HG03520 (cell line): ENCODE results near the gene ZNF546.
"Not testable (repeated sequence)": the region's sequence is repeated elsewhere in the genome, so short reads cannot be mapped to it uniquely, and the experiment has no call there.

Experiments
- ATAC-seq: cut with Tn5 transposase; IDR thresholded peaks from one replicate; pipeline ENCODE4 v1.9.1; 2021; ENCODE audit warnings: mild to moderate bottlenecking, moderate library complexity; ENCODE audit not compliant: unreplicated experiment

The ZNF546 gene

DNA sequence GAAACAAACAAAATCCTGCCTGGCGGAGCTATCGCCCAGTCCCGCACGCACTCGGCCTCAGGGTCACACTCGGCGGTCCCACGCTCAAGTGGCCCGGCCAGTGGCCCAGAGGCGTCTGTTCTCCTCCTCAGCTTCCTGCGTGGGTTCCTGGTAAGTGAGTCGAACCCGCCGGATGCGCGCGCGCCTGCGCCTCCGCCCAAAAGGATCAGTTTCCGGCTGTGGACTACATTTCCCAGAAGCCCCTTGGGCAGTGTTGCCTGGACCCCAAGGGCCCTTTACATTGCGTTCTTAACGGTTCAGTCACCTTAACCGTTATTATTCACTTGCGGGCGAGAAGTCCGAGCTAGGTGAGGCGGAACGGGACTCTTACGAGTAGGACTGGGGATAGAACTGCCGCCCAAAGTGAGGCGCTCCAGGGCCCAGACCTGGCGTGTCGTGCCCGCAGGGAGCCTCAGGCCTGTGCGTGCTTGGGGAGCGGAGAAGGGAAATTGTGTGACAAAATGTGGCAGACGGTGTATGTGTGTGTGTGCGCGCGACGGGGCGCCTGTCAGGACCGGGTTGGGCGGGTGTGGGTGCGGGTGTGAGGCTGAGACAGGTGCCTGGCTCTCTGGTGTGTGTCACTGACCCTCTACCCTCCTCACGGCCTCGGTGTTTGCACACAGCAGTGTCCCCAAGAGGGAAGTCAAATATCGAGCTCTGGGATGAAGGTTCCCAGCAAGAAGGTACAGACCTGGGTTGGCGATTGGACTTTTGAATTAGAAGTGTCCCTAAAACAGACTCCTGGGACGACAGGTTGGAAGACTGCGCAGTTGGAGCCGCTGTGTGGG, at the start of gene ZNF546:
Gene ZNF546, plus strand, starts transcription at position 250 of the 827 bp plus-strand sequence. CDS start 1,267 bp downstream, outside the sequence.
- peak; percentile 62 for ATAC-seq

GRCh38 chr19:39949026-39949747, 47.7 kb upstream of the ZNF546 start:
- ATAC-seq, result no peak

- ATAC-seq, result no peak
Measured at GRCh38 chr19:39951065-39951650, 45.7 kb upstream of the ZNF546 start.

GRCh38 chr19:39951686-39952085, 45.2 kb upstream of the ZNF546 start:
- no peak for ATAC-seq

DNA sequence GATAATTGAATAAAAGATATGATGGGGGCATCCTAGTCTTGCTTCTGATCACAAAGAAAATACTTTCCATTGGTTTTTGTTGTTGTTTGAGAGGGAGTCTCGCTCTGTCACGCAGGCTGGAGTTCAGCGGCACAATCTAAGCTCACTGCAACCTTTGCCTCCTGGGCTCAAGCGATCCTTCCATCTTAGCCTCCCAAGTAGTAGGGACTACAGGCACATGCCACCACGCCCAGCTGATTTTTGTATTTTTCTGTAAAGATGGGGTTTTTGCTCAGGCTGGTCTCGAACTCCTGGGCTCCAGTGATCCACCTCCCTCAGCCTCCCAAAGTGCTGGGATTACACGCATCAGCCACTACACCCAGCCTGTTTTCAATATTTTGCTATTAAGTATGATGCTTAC, 42.9 kb upstream of the ZNF546 start:
- no peak for ATAC-seq

DNA sequence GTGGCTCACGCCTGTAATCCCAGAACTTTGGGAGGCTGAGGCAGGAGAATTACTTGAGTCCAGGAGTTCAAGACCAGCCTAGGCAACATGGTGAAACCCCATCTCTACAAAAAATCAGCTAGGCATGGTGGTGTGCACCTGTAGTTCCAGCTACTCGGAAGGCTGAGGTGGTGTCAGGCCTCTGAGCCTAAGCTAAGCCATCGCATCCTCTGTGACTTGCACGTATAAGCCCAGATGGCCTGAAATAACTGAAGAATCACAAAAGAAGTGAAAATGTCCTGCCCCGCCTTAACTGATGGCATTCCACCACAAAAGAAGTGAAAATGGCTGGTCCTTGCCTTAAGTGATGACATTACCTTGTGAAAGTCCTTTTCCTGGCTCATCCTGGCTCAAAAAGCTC, 39.0 kb upstream of the ZNF546 start:
- ATAC-seq, result not testable (repeated sequence)

DNA sequence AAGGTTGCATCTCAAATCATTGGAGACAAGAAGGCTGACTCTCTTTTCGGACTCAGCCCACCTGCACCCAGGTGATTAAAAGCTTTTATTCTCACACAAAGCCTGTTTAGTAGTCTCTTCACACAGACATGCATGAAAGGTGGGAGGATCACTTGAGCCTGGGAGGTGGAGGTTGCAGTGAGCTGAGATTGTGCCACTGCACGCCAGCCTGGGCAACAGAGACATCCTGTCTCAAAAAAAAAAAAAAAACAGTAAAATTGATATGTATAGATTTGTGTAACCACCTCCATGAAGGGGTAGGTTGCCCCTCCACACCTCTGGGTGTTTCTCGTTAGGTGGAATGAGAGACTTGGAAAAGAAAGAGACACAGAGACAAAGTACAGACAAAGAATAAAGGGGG, 37.9 kb upstream of the ZNF546 start:
- not testable (repeated sequence) for ATAC-seq

GRCh38 chr19:39959407-39959806, 37.5 kb upstream of the ZNF546 start:
- not testable (repeated sequence) for ATAC-seq

DNA sequence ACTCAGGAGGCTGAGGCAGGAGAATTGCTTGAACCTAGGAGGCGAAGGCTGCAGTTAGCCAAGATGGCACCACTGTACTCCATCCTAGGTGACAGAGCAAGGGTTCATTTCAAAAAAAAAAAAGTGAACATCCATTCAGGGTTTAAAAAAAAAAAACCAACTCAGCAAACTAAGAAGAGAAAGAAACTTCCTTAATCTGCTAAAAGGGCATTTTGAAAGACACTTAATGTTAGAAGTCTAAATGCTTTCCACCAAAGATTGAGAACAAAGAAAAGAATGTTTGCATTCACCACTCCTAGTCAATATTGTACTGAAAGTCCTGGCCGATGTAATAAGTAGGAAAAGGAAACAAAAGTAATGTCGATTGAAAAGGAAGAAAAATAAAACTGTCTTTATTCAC, 33.0 kb upstream of the ZNF546 start:
- ATAC-seq, result no peak

DNA sequence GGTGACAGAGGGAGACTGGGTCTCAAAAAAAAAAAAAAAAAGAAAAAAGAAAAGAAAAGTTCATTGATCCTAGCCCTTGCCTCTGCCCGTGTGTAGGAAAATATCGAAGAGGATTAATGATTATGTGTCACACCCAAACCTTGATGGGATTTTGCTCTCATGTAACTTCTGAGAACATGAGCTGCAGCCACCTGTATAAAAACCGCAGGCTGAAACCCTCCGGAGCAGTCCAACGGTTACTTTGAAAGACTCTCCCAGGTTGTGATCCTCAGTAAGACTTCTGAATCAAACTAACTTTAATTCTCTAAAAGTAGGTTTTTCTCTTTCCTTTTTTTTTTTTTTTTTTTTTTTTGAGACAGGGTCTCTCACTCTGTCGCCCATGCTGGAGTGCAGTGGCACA, 30.2 kb upstream of the ZNF546 start:
- ATAC-seq, result no peak

DNA sequence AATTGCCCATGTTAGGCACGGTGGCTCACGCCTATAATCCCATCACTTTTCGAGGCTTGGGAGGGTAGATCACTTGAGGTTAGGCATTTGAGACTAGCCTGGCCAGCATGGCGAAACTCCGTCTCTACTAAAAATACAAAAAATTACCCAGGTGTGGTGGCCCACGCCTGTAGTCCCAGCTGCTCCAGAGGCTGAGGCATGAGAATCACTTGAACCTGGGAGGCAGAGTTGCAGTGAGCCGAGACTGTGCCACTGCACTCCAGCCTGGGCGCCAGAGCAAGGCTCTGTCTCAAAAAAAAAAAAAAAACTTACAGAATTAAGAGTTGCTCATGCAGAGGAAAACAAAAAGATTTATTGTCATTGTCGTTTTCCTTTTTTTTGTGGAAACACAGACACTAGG, 29.3 kb upstream of the ZNF546 start:
- ATAC-seq, result no peak

DNA sequence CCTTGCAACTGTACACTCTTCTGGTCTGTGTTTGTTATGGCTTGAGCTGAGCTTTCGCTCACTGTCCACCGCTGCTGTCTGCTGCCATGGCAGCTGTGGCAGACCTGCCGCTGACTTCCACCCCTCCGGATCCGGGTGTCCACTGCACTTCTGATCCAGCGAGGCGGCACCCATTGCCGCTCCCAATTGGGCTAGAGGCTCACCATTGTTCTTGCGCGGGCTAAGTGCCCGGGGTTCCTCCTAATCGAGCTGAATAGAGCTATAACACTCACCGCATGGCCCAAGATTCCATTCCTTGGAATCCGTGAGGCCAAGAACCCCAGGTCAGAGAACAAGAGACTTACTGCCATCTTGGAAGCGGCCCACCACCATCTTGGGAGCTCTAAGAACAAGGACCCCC, 28.1 kb upstream of the ZNF546 start:
- ATAC-seq, result no peak

DNA sequence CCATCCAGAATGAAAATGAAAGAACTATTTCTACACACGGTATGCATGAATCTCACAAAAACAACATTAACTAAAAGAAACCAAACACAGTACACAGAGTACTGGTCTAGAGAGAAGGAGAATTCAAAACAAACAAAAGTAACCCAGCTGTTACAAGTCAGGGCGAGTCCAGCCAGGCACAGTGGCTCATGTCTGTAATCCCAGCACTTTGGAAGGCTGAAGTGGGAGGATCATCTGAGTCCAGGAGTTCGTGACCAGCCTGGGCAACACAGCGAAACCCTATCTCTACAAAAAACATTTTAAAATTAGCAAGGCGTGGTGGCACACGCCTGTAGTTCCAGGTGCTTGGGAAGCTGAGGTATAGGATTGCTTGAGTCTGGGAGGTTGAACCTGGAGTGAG, 27.6 kb upstream of the ZNF546 start:
- no peak for ATAC-seq

DNA sequence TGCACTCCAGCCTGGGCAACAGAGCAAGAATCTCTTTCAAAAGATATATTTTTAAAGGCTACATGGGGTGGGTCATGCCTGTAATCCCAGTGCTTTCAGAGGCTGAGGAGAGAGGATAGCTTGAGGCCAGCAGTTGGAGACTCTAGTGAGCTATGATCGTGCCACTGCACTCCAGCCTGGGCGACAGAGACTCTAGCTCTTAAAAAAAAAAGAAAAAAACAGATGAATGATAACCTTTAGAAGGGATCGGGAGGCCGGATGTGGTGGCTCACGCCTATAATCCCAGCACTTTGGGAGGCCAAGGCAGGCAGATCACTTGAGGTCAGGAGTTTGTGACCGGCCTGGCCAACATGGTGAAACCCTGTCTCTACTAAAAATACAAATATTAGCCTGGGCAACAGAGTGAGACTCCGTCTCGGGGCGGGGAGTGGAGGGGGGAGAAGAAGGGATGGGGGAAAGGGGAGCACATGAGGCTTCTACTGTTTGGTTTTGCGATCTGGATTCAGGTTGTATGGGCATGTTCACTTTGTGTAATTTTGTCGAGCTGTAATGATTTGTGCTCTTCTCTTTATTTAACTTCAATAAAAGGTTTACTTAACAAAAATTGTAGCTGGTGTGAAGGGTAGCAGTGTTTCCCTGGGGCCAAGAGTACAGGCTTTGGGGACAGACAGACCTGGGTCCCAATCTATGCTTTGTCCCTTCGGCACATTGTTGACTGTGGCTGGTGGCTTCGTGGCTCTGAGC, 27.0 kb upstream of the ZNF546 start:
- ATAC-seq, result no peak

GRCh38 chr19:39970425-39970674, 26.5 kb upstream of the ZNF546 start:
- ATAC-seq, result peak; percentile 10

GRCh38 chr19:39970675-39971379, 26.0 kb upstream of the ZNF546 start, which contains the start of gene PSMC4:
Gene PSMC4, plus strand, starts transcription at chr19:39971165. Its CDS starts 38 bp downstream, at chr19:39971203.
- peak; percentile 96 for ATAC-seq

DNA sequence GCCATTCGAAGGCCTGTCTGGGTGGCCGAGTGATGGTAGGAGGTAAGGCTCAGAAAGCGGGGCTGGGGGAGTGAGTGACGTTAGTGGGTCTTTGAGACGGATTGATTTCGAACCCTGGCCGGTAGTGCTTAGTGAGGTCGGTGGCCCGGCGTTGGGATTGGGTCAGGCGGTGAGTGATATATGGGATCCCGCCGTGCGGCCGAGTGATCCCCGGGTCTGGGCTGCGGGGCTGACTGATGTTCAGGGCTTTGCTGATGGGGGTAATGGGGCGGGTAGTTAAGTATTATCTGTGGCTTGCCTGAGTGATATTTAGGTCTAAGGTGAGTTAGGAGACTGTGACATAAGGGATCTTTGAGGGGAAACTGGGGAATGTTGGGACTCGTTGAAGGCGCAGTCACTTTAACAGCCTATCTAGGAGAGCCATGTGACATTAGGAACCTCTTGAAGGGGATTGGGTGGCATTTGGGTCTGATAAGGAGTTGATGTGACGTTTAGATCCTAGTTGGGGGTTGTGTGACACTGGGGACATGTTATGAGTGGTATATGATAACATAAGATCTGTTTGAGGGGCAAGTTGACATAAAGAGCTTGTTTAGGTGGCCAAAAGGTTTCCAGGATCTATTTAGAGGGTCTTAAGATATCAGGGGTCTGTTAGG, 25.4 kb upstream of the ZNF546 start:
- ATAC-seq, result no peak

GRCh38 chr19:39974377-39975155, 22.3 kb upstream of the ZNF546 start:
- no peak for ATAC-seq

GRCh38 chr19:39982883-39983282, 14.0 kb upstream of the ZNF546 start:
- ATAC-seq, result no peak
